AG09319 (cell line): ENCODE measurements around the gene ENO3.
A peak's percentile ranks its signal among the peaks of the same experiment; 100 is the strongest.

Experiments used
- DNase-seq: peaks from one replicate; pipeline ENCODE4 v3.0.0-alpha.2; 2010; ENCODE audit warnings: low read depth; ENCODE audit errors: extremely low read depth
- CTCF ChIP-seq: IDR thresholded peaks from 2 replicates; pipeline ENCODE4 v1.5.1; 2011; ENCODE audit warnings: low read depth, mild to moderate bottlenecking, inconsistent platforms, low read length, moderate library complexity

The ENO3 gene

GRCh38 chr17:4938688-4939545 lies 12.0 kb upstream of the ENO3 start:
- no peak for DNase-seq
- TF ChIP-seq CTCF = no peak

GRCh38 chr17:4939546-4939795 lies 11.4 kb upstream of the ENO3 start:
- DNase-seq = no peak

GRCh38 chr17:4939796-4940554 lies 10.9 kb upstream of the ENO3 start, which contains the start of the genes RNF167 and SLC25A11:
RNF167 (plus strand) TSS chr17:4940268; CDS start chr17:4940910, 642 bp downstream.
SLC25A11 (minus strand) TSS chr17:4940046; CDS start chr17:4939910, 136 bp downstream.
- no peak for TF ChIP-seq CTCF
- peak; percentile 99 for DNase-seq

More at GRCh38 chr17:4939546-4939795, 11.4 kb upstream of the ENO3 start:
- TF ChIP-seq CTCF = no peak

- TF ChIP-seq CTCF = no peak
- no peak for DNase-seq
Measured at GRCh38 chr17:4940555-4941318, 10.2 kb upstream of the ENO3 start.

GRCh38 chr17:4941319-4941610 lies 9.7 kb upstream of the ENO3 start:
- no peak for DNase-seq
- TF ChIP-seq CTCF = no peak

GRCh38 chr17:4942760-4943508 lies 8.0 kb upstream of the ENO3 start:
- DNase-seq = no peak
- no peak for TF ChIP-seq CTCF
